ENCODE data around the gene IFIT1B. TPM values are rescaled to one million over a fixed set of nuclear protein-coding genes. Genes with fewer than 3 reads are reported as not detected.
"Not testable (repeated sequence)": the region's sequence is repeated elsewhere in the genome, so short reads cannot be mapped to it uniquely, and the experiment has no call there.

Gene IFIT1B
- total RNA-seq, 2 experiments from 2014 or later, result not detected

DNA sequence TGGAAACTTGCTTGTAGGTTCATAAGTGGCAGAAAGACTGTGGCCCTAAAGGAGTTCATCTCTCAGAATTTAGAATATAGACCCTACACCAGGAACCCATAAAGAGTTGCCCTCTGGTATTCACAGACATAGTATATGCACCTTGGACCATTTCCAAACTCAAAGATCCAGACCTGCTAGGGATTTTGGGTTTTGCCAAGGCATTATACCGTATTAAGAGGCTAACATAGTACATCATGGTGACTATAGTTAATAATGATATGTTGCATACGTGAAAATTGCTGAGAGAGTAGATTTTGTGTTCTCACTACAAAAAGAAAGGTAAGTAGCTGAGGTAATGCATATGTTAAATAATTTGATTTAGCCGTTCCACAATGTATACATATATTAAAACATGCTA lies 36.2 kb upstream of the IFIT1B start:
- no peaks in the 10 kb centered on the region for H3K9me3 Mint-ChIP-seq
- H3K27ac Mint-ChIP-seq, result no peak overlapping the region
- H3K4me1 Mint-ChIP-seq (ENCODE audit: low read depth), result peaks cover 10% of the 10 kb centered on the region
- peaks cover 2% of the 10 kb centered on the region for H3K36me3 Mint-ChIP-seq (ENCODE audit: low read depth)
- CTCF ChIA-PET, result no interaction called here
- no peak for DNase-seq
- H3K4me3 Mint-ChIP-seq, result no peak overlapping the region
- H3K27me3 Mint-ChIP-seq (ENCODE audit: low read depth), result no peaks in the 10 kb centered on the region
- intact Hi-C loops (cut with micrococcal nuclease), result no loop called here

GRCh38 chr10:89342206-89342958 lies 35.5 kb upstream of the IFIT1B start:
- Mint-ChIP-seq H3K27me3 (ENCODE audit: low read depth) (no peaks in the 10 kb centered on the region), H3K4me3 (no peak overlapping the region), H3K36me3 (ENCODE audit: low read depth) (peaks cover 2% of the 10 kb centered on the region), H3K9me3 (no peaks in the 10 kb centered on the region), H3K27ac (no peak overlapping the region), H3K4me1 (ENCODE audit: low read depth) (peaks cover 7% of the 10 kb centered on the region)
- no peak for DNase-seq
- CTCF ChIA-PET, result no interaction called here
- intact Hi-C loops (cut with micrococcal nuclease), result no loop called here

- intact Hi-C loops (cut with micrococcal nuclease), result no loop called here
- CTCF ChIA-PET, result no interaction called here
- H3K27me3 Mint-ChIP-seq (ENCODE audit: low read depth), result no peaks in the 10 kb centered on the region
- DNase-seq, result no peak
- H3K9me3 Mint-ChIP-seq, result no peaks in the 10 kb centered on the region
- no peak overlapping the region for H3K4me3 Mint-ChIP-seq
- H3K27ac Mint-ChIP-seq, result no peak overlapping the region
- peaks cover 8% of the 10 kb centered on the region for H3K4me1 Mint-ChIP-seq (ENCODE audit: low read depth)
- H3K36me3 Mint-ChIP-seq (ENCODE audit: low read depth), result peaks cover 2% of the 10 kb centered on the region
These were observed 34.6 kb upstream of the IFIT1B start for GRCh38 chr10:89343089-89343767.

DNA sequence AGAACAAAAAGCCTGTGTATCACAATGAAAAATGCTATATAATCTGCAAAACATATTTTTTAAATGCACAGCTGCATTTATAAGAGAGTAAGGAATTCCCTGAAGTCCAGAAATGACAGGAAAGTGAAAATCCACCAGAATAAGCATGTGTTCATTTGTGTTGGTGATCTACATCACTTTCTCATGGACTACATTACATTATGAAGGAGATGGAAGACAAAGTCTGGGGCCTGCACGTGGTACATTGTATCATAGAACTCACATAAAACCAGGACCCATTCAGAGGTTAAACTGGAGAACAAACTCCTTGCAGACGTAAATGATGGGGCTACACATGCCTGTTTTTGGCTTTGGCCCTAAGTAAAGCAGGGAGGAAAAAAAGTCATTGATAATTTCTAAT lies 33.7 kb upstream of the IFIT1B start:
- Mint-ChIP-seq H3K4me1 (ENCODE audit: low read depth) (peaks cover 14% of the 10 kb centered on the region), H3K9me3 (no peaks in the 10 kb centered on the region), H3K4me3 (no peak overlapping the region), H3K27ac (no peak overlapping the region), H3K36me3 (ENCODE audit: low read depth) (peaks cover 2% of the 10 kb centered on the region), H3K27me3 (ENCODE audit: low read depth) (no peaks in the 10 kb centered on the region)
- CTCF ChIA-PET, result no interaction called here
- intact Hi-C loops (cut with micrococcal nuclease), result no loop called here
- DNase-seq, result no peak

DNA sequence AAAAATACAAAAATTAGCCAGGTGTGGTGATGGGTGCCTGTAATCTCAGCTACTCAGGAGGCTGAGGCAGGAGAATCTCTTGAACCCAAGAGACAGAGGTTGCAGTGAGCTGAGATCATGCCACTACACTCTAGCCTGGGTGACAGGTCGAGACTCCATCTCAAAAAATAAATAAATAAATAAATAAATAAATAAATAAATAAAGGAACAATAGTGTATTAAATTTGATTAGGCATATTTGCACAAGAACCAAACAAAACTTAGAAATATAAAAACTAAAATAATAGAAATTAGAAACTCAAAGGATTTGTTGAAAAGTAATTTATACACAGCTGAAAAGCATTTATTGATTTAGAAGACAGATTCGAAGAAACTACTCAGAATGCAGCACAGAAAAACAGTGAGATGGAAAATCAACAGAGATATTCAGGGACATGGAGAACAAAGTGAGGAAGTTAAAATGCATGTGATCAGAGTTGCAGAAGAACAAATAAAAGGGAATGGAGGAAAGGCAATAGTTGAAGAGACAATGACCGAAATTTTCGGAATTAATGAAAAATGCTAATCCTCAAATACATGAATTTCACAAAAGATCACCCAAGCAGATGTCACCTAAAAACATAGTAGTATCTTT lies 32.4 kb upstream of the IFIT1B start:
- no peaks in the 10 kb centered on the region for H3K9me3 Mint-ChIP-seq
- no peak overlapping the region for H3K4me3 Mint-ChIP-seq
- H3K4me1 Mint-ChIP-seq (ENCODE audit: low read depth), result peaks cover 18% of the 10 kb centered on the region
- peaks cover 2% of the 10 kb centered on the region for H3K27me3 Mint-ChIP-seq (ENCODE audit: low read depth)
- CTCF ChIA-PET, result interaction anchor here (1.0 kb wide), 1 partner anchor 24 kb away, joined by 3 read pairs; no protein-coding TSS in a partner anchor
- DNase-seq, result no peak
- no peak overlapping the region for H3K27ac Mint-ChIP-seq
- intact Hi-C loops (cut with micrococcal nuclease), result no loop called here
- H3K36me3 Mint-ChIP-seq (ENCODE audit: low read depth), result no peaks in the 10 kb centered on the region

- H3K4me1 Mint-ChIP-seq (ENCODE audit: low read depth), result peaks cover 30% of the 10 kb centered on the region
- CTCF ChIA-PET, result interaction anchor here (1.0 to 1.6 kb wide), 2 partner anchors 17 to 22 kb away, joined by 3 to 8 read pairs; no protein-coding TSS in a partner anchor
These were observed 31.2 kb upstream of the IFIT1B start for GRCh38 chr10:89346405-89347254.

DNA sequence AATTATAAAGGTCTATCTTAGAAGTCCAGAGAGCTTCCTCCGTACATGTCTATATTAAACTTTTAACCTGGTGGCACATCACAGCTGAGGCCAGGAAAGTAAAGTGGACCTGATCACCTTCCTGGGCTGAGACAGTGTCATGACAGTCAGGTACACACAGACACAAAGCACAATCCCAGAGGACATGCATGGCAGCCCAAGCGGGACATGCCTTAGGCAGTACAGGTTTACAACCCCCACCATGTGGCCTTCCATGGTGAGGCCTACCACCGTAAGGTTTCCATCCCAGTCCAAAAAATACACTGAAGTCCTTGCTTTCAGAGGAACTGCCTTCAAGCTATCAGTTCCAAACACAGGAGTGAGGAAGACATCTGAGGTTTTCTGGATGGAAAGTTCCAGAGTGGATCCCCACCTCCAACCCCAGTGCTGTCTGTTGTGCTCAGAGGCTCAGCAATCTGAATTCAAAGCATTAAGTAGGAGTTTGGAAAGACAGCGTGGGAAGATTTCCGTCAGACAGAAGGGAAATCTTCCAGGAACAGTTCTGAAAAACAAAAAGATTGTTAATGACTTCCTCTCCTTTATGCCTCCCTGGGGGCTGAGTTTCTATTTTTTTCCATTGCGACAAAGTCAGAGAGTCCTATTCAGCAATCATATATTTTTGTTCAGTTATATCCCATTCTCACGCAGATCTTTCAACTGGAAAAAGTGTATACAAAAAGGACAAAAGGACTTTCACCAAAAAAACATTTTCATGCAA lies 30.0 kb upstream of the IFIT1B start:
- peaks cover 2% of the 10 kb centered on the region for H3K27me3 Mint-ChIP-seq (ENCODE audit: low read depth)
- H3K36me3 Mint-ChIP-seq (ENCODE audit: low read depth), result no peaks in the 10 kb centered on the region
- intact Hi-C loops (cut with micrococcal nuclease), result no loop called here
- H3K27ac Mint-ChIP-seq, result no peak overlapping the region
- H3K4me3 Mint-ChIP-seq, result no peak overlapping the region
- no peaks in the 10 kb centered on the region for H3K9me3 Mint-ChIP-seq
- CTCF ChIA-PET, result interaction anchor here (0.7 to 1.6 kb wide), 2 partner anchors 16 to 22 kb away, joined by 6 to 8 read pairs; no protein-coding TSS in a partner anchor
- peaks cover 37% of the 10 kb centered on the region for H3K4me1 Mint-ChIP-seq (ENCODE audit: low read depth)
- no peak for DNase-seq

More at GRCh38 chr10:89346405-89347254, 31.2 kb upstream of the IFIT1B start:
- Mint-ChIP-seq H3K27me3 (ENCODE audit: low read depth) (peaks cover 2% of the 10 kb centered on the region), H3K9me3 (no peaks in the 10 kb centered on the region), H3K27ac (no peak overlapping the region), H3K36me3 (ENCODE audit: low read depth) (no peaks in the 10 kb centered on the region), H3K4me3 (no peak overlapping the region)
- DNase-seq, result no peak
- intact Hi-C loops (cut with micrococcal nuclease), result no loop called here

DNA sequence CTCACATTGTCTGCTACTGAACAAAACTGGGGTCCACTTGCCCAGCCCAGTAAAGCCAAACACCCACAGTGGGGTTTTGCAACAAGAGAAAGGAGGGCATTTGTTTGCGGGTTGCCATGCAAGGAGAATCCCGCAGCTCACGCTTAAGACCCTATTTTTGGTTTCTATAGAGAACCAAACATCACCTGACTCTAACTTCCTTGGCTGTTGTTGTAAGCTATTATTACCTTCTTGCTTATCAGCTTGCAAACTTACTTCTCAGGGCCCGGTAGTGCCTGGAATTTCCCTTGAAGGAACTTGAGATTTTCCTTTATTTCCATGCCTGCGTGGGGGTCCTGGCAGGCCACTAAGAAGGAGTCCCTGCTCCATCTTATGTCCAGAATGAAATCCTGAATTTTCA lies 29.4 kb upstream of the IFIT1B start:
- H3K4me3 Mint-ChIP-seq, result no peak overlapping the region
- peaks cover 37% of the 10 kb centered on the region for H3K4me1 Mint-ChIP-seq (ENCODE audit: low read depth)
- no peak overlapping the region for H3K27ac Mint-ChIP-seq
- CTCF ChIA-PET, result interaction anchor here (1.1 kb wide), 1 partner anchor 21 kb away, joined by 3 read pairs; no protein-coding TSS in a partner anchor
- no peaks in the 10 kb centered on the region for H3K36me3 Mint-ChIP-seq (ENCODE audit: low read depth)
- no peak for DNase-seq
- intact Hi-C loops (cut with micrococcal nuclease), result no loop called here
- no peaks in the 10 kb centered on the region for H3K9me3 Mint-ChIP-seq
- peaks cover 2% of the 10 kb centered on the region for H3K27me3 Mint-ChIP-seq (ENCODE audit: low read depth)

GRCh38 chr10:89348975-89349374 lies 28.9 kb upstream of the IFIT1B start:
- Mint-ChIP-seq H3K9me3 (no peaks in the 10 kb centered on the region), H3K27ac (no peak overlapping the region), H3K27me3 (ENCODE audit: low read depth) (peaks cover 2% of the 10 kb centered on the region), H3K36me3 (ENCODE audit: low read depth) (no peaks in the 10 kb centered on the region), H3K4me3 (no peak overlapping the region), H3K4me1 (ENCODE audit: low read depth) (peaks cover 37% of the 10 kb centered on the region)
- intact Hi-C loops (cut with micrococcal nuclease), result no loop called here
- no peak for DNase-seq
- CTCF ChIA-PET, result interaction anchor here (1.1 kb wide), 1 partner anchor 21 kb away, joined by 3 read pairs; no protein-coding TSS in a partner anchor

GRCh38 chr10:89350631-89351315 lies 27.1 kb upstream of the IFIT1B start:
- not testable (repeated sequence) for H3K4me3 Mint-ChIP-seq; H3K36me3 Mint-ChIP-seq (ENCODE audit: low read depth); DNase-seq; H3K27me3 Mint-ChIP-seq (ENCODE audit: low read depth); H3K27ac Mint-ChIP-seq; H3K9me3 Mint-ChIP-seq
- intact Hi-C loops (cut with micrococcal nuclease), result loop anchor here (2.0 kb wide), 1 partner anchor 16 kb away; no protein-coding TSS in a partner anchor
- CTCF ChIA-PET, result interaction anchor here (0.7 to 1.4 kb wide), 4 partner anchors 9 to 321 kb away, joined by 3 to 4 read pairs (median 3); no protein-coding TSS in a partner anchor
- H3K4me1 Mint-ChIP-seq (ENCODE audit: low read depth), result peaks cover 37% of the 10 kb centered on the region

DNA sequence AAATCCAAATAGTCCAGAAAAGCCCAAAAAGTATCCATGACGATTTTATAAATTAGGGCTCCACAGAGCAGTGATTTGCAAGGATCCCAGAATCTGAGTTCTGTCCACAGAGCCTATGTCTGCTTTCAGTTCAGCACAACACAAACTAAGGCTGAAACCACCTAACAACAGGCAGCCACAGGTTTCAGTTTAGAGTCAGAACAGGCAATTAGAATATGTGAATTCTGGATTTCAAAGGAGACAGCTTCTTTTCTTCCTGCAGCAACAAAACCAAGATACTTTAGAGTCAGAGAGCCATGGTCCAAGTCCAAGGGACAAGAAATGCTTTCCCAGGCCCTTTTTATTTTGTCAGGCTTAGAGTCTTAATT lies 26.5 kb upstream of the IFIT1B start:
- peak; percentile 48 for DNase-seq
- CTCF ChIA-PET, result interaction anchor here (0.7 to 1.4 kb wide), 4 partner anchors 8 to 321 kb away, joined by 3 to 4 read pairs (median 3); no protein-coding TSS in a partner anchor
- Mint-ChIP-seq H3K4me3 (no peak overlapping the region), H3K27ac (no peak overlapping the region), H3K36me3 (ENCODE audit: low read depth) (no peaks in the 10 kb centered on the region), H3K9me3 (no peaks in the 10 kb centered on the region), H3K4me1 (ENCODE audit: low read depth) (peaks cover 37% of the 10 kb centered on the region), H3K27me3 (ENCODE audit: low read depth) (peaks cover 2% of the 10 kb centered on the region)
- intact Hi-C loops (cut with micrococcal nuclease), result loop anchor here (2.0 kb wide), 1 partner anchor 15 kb away; no protein-coding TSS in a partner anchor

Data from activated naive CD4-positive, alpha-beta T cell treated with anti-CD3 and anti-CD28 coated beads for 36 hours (primary cell).